PC-3 (cell line): ENCODE results near the gene GBA3. TPM values are rescaled to one million over a fixed set of nuclear protein-coding genes. Genes with fewer than 3 reads are reported as not detected.

Experiments
- ATAC-seq: fragments of 200-7000 bp; cut with Tn5 transposase; 2 replicates; pipeline ENCODE4 v1.9.1; 2020; ENCODE audit warnings: mild to moderate bottlenecking, moderate library complexity
- BruUV-seq: library from RNA; stranded (reverse); fragments of 400-500 nt; replicated peaks from 2 replicates; lab custom pipeline; 2021; lab: Mats Ljungman, UMichigan
- CTCF ChIA-PET: fragments of 300-600 bp; sonication (Branson Sonifier 250); formaldehyde crosslinking; loops from one replicate; lab custom pipeline; 2022; ENCODE audit warnings: antibody characterized with exemption; lab: Charles Lee
- POLR2A ChIA-PET: fragments of 300-600 bp; sonication (Branson Sonifier 250); formaldehyde crosslinking; loops from one replicate; lab custom pipeline; 2022; ENCODE audit warnings: antibody characterized with exemption; ENCODE audit not compliant: unreplicated experiment; lab: Charles Lee
- DNase-seq: peaks from one replicate; pipeline ENCODE4 v3.0.0-alpha.2; 2015
- H2AFZ ChIP-seq: fragments of 300-600 bp; sonication (generic); 2 replicates; pipeline ENCODE4 v1.6.0; 2016; ENCODE audit warnings: antibody characterized with exemption, low read length
- H3F3A ChIP-seq: fragments of 300-600 bp; sonication (generic); one replicate; pipeline ENCODE4 v1.6.0; 2017; ENCODE audit warnings: antibody characterized with exemption, low read length, control low read depth, mild to moderate bottlenecking; ENCODE audit not compliant: unreplicated experiment
- H3K27ac ChIP-seq: fragments of 300-600 bp; sonication (generic); 2 replicates; pipeline ENCODE4 v1.5.1; 2016; ENCODE audit warnings: mild to moderate bottlenecking, low read length
- H3K27me3 ChIP-seq: fragments of 300-600 bp; sonication (generic); 2 replicates; pipeline ENCODE4 v1.6.1; 2016; ENCODE audit warnings: low read length, mixed read lengths
- H3K36me3 ChIP-seq: fragments of 300-600 bp; sonication (generic); 2 replicates; pipeline ENCODE4 v1.6.1; 2016; ENCODE audit warnings: low read depth, mixed run types, low read length, mixed read lengths
- H3K4me1 ChIP-seq: fragments of 300-600 bp; sonication (generic); 2 replicates; pipeline ENCODE4 v1.5.1; 2016; ENCODE audit warnings: low read length; ENCODE audit not compliant: insufficient read depth
- H3K4me2 ChIP-seq: fragments of 300-600 bp; sonication (generic); 2 replicates; pipeline ENCODE4 v1.6.0; 2016; ENCODE audit warnings: low read length
- H3K4me3 ChIP-seq: fragments of 300-600 bp; sonication (generic); 2 replicates; pipeline ENCODE4 v1.5.1; 2016; ENCODE audit warnings: mild to moderate bottlenecking, low read length, mixed read lengths
- H3K79me2 ChIP-seq: fragments of 300-600 bp; sonication (generic); 2 replicates; pipeline ENCODE4 v1.6.1; 2017; ENCODE audit warnings: low read length, mixed read lengths
- H3K9ac ChIP-seq: fragments of 300-600 bp; sonication (generic); 2 replicates; pipeline ENCODE4 v1.6.0; 2016; ENCODE audit warnings: mild to moderate bottlenecking, low read length
- H3K9me2 ChIP-seq: fragments of 300-600 bp; sonication (generic); replicated peaks from 2 replicates; pipeline ENCODE4 v1.6.1; 2016; ENCODE audit warnings: mixed run types, low read length, mixed read lengths
- H3K9me3 ChIP-seq: fragments of 300-600 bp; sonication (generic); 2 replicates; pipeline ENCODE4 v1.6.1; 2016; ENCODE audit warnings: low read length, mixed read lengths
- H4K20me1 ChIP-seq: fragments of 300-600 bp; sonication (generic); 2 replicates; pipeline ENCODE4 v1.6.1; 2016; ENCODE audit warnings: low read length, mixed read lengths
- EZH2 ChIP-seq: fragments of 300-600 bp; sonication (generic); IDR thresholded peaks from one replicate; pipeline ENCODE4 v1.6.1; 2017; ENCODE audit warnings: antibody characterized with exemption, mild to moderate bottlenecking, low read length; ENCODE audit not compliant: unreplicated experiment
- EZH2phosphoT487 ChIP-seq: fragments of 300-600 bp; sonication (generic); IDR thresholded peaks from 2 replicates; pipeline ENCODE4 v1.6.1; 2018; ENCODE audit warnings: mild to moderate bottlenecking, antibody characterized with exemption, low read length, borderline replicate concordance
- intact Hi-C: fragments of 100-400 bp; cut with micrococcal nuclease; formaldehyde crosslinking; loops from 2 replicates; pipeline ENCODE4 v1.9.0; 2023
- total RNA-seq: library from RNA; depleted of rRNA; stranded (reverse); fragments of >200 nt; gene quantifications from 2 replicates; pipeline ENCODE4 v1.2.3, GENCODE V29; 2014
- TF ChIP-seq, protein P1 (sequence below): fragments of 300-600 bp; sonication (generic); conservative IDR thresholded peaks from 2 replicates; pipeline ENCODE4 v1.5.1; 2017; ENCODE audit warnings: antibody characterized with exemption, low read depth, mild to moderate bottlenecking, low read length

Gene GBA3
- total RNA-seq, 1 experiment from 2014 or later: not detected

DNA sequence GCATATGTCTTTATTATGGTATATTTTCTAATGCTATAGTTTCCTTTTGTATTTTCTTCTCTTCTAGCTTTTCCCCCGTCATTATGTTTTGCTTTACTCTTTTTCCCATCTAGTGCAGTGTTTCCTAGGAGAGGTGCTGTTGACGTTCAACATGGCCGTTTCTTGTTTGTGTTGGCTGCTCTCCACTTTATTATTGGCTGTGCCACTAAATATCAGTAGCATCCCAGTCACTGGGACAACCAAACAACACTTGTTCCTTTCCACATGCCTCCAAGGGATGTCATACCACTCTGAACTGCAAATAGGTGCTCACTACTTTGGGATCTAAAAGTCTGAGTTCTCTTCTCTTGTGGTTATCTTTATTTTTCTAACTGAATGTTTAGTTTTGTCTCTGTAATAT, 26.5 kb downstream of the GBA3 start:
- Histone ChIP-seq H3K4me3 (no peak overlapping the region), H3K9me2 (no peaks in the 10 kb centered on the region), H3K27ac (no peak overlapping the region), H4K20me1 (no peaks in the 10 kb centered on the region), H3K9me3 (no peaks in the 10 kb centered on the region), H3F3A (no peaks in the 10 kb centered on the region), H3K4me1 (peaks cover 5% of the 10 kb centered on the region; the same call in 1 of the 2 replicates), H3K27me3 (peaks cover 33% of the 10 kb centered on the region), H3K79me2 (no peaks in the 10 kb centered on the region), H3K36me3 (no peaks in the 10 kb centered on the region), H3K4me2 (no peak overlapping the region), H2AFZ (no peak overlapping the region), H3K9ac (no peak overlapping the region)
- POLR2A ChIA-PET: no interaction called here
- intact Hi-C loops: no loop called here
- ATAC-seq (no peak), DNase-seq (no peak)
- TF ChIP-seq EZH2: no peak
- TF ChIP-seq, protein P1, sequence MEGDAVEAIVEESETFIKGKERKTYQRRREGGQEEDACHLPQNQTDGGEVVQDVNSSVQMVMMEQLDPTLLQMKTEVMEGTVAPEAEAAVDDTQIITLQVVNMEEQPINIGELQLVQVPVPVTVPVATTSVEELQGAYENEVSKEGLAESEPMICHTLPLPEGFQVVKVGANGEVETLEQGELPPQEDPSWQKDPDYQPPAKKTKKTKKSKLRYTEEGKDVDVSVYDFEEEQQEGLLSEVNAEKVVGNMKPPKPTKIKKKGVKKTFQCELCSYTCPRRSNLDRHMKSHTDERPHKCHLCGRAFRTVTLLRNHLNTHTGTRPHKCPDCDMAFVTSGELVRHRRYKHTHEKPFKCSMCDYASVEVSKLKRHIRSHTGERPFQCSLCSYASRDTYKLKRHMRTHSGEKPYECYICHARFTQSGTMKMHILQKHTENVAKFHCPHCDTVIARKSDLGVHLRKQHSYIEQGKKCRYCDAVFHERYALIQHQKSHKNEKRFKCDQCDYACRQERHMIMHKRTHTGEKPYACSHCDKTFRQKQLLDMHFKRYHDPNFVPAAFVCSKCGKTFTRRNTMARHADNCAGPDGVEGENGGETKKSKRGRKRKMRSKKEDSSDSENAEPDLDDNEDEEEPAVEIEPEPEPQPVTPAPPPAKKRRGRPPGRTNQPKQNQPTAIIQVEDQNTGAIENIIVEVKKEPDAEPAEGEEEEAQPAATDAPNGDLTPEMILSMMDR: no peak
- TF ChIP-seq EZH2phosphoT487: no peak
- no TSS peak for BruUV-seq
- CTCF ChIA-PET: no interaction called here

DNA sequence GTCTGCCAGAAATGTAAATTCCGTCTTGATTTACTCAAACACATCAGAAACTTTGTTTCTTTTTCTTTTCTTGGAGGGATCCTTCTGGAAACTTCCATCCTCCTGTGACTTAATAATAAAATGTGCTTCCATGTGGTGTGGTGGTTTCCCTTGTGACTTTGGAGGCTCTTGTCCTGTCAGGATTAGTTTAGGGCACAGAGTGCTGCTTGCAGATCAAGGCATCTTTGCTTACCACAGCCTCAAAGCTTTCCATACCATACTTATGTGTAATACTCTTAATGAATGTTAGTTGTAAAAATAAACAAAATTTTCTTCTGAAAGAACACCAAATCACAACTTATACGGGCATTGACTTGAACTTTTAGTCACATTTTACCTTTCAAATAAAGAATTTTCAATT, 27.4 kb downstream of the GBA3 start:
- no peak overlapping the region for H3K4me3 ChIP-seq
- no peaks in the 10 kb centered on the region for H3K9me3 ChIP-seq
- peaks cover 5% of the 10 kb centered on the region; the same call in 1 of the 2 replicates for H3K4me1 ChIP-seq
- no peaks in the 10 kb centered on the region for H3F3A ChIP-seq
- DNase-seq (no peak), ATAC-seq (no peak)
- intact Hi-C loops: no loop called here
- H3K9me2 ChIP-seq: no peaks in the 10 kb centered on the region
- H3K4me2 ChIP-seq: no peak overlapping the region
- no peaks in the 10 kb centered on the region for H3K79me2 ChIP-seq
- H3K9ac ChIP-seq: no peak overlapping the region
- H3K27ac ChIP-seq: no peak overlapping the region
- BruUV-seq: no TSS peak
- POLR2A ChIA-PET: no interaction called here
- CTCF ChIA-PET: interaction anchor here (0.5 kb wide), 1 partner anchor 19 kb away, joined by 3 read pairs; no protein-coding TSS in a partner anchor
- H3K27me3 ChIP-seq: peaks cover 25% of the 10 kb centered on the region
- no peaks in the 10 kb centered on the region for H4K20me1 ChIP-seq
- H2AFZ ChIP-seq: no peak overlapping the region
- TF ChIP-seq EZH2phosphoT487 (no peak), EZH2 (no peak)
- TF ChIP-seq, protein P1: no peak
- H3K36me3 ChIP-seq: no peaks in the 10 kb centered on the region

DNA sequence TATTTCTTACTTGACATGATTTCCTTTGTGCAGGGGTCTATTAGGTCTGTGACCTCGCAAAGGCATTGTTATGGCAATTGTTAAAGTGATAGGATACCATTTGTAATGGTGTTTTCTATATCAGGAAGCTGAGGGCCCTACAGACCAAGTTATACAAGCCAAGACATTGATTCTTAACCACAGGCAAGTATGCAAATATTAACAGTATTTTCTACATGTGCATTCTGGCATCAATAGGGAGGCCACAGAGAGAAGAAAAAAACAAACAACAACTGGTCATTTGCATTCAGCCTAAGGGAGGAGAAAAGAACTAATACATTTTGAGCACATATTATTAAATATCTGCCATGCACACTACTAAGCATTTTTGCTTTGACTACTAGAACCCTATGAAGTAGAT, 28.5 kb downstream of the GBA3 start:
- CTCF ChIA-PET: no interaction called here
- Histone ChIP-seq H3K9me2 (no peaks in the 10 kb centered on the region), H2AFZ (no peak overlapping the region), H3K9ac (no peak overlapping the region), H3F3A (no peaks in the 10 kb centered on the region), H3K4me2 (no peak overlapping the region), H3K27ac (no peak overlapping the region), H3K4me1 (peaks cover 5% of the 10 kb centered on the region; the same call in 1 of the 2 replicates), H3K36me3 (no peaks in the 10 kb centered on the region), H4K20me1 (no peaks in the 10 kb centered on the region), H3K4me3 (no peak overlapping the region), H3K27me3 (peaks cover 15% of the 10 kb centered on the region; the same call in 1 of the 2 replicates), H3K9me3 (no peaks in the 10 kb centered on the region), H3K79me2 (no peaks in the 10 kb centered on the region)
- POLR2A ChIA-PET: no interaction called here
- intact Hi-C loops: no loop called here
- no TSS peak for BruUV-seq
- DNase-seq (no peak), ATAC-seq (no peak)
- TF ChIP-seq, protein P1: no peak
- no peak for TF ChIP-seq EZH2
- no peak for TF ChIP-seq EZH2phosphoT487
